ENCODE results near the gene PM20D2.
"Not testable (repeated sequence)": the region's sequence is repeated elsewhere in the genome, so short reads cannot be mapped to it uniquely, and the experiment has no call there.

The PM20D2 gene

GRCh38 chr6:89117211-89118108 lies 28.4 kb upstream of the PM20D2 start, which contains the start of gene SRSF12:
SRSF12 (minus strand) TSS chr6:89118071; CDS start chr6:89117887, 184 bp downstream.
- no peaks in the 10 kb centered on the region for H3K4me1 ChIP-seq
- TF ChIP-seq CTCF (IDR thresholded peaks at IDR 0.05; ENCODE audit: low read depth, low read length), result no peak

GRCh38 chr6:89118931-89119330 lies 26.9 kb upstream of the PM20D2 start:
- H3K4me1 ChIP-seq, result no peaks in the 10 kb centered on the region; the same call in 1 of the 2 replicates
- DNase-seq, result no peak
- no peak overlapping the region for H3K4me3 ChIP-seq (ENCODE audit: low read depth, low read length)
- TF ChIP-seq CTCF (IDR thresholded peaks at IDR 0.05; ENCODE audit: low read depth, low read length), result no peak
- no peaks in the 10 kb centered on the region for H3K9me3 ChIP-seq
- H3K27me3 ChIP-seq, result no peaks in the 10 kb centered on the region
- peaks cover 4% of the 10 kb centered on the region; the same call in 1 of the 2 replicates for H3K36me3 ChIP-seq

More at GRCh38 chr6:89117211-89118108, 28.4 kb upstream of the PM20D2 start, which contains the start of gene SRSF12:
- Histone ChIP-seq H3K27me3 (no peaks in the 10 kb centered on the region), H3K36me3 (peaks cover 4% of the 10 kb centered on the region; the same call in 1 of the 2 replicates), H3K4me3 (ENCODE audit: low read depth, low read length) (peak within 1 kb of the TSS; percentile 75), H3K9me3 (no peaks in the 10 kb centered on the region)
- DNase-seq, result peak; percentile 52

GRCh38 chr6:89120371-89120770 lies 25.5 kb upstream of the PM20D2 start:
- no peak for TF ChIP-seq CTCF (IDR thresholded peaks at IDR 0.05; ENCODE audit: low read depth, low read length)
- H3K4me1 ChIP-seq, result no peaks in the 10 kb centered on the region; the same call in 1 of the 2 replicates
- peaks cover 4% of the 10 kb centered on the region; the same call in 1 of the 2 replicates for H3K36me3 ChIP-seq
- no peaks in the 10 kb centered on the region for H3K9me3 ChIP-seq
- no peaks in the 10 kb centered on the region for H3K27me3 ChIP-seq
- no peak for DNase-seq
- H3K4me3 ChIP-seq (ENCODE audit: low read depth, low read length), result no peak overlapping the region

- peaks cover 4% of the 10 kb centered on the region; the same call in 1 of the 2 replicates for H3K36me3 ChIP-seq
- H3K4me1 ChIP-seq, result no peaks in the 10 kb centered on the region; the same call in 1 of the 2 replicates
- DNase-seq, result no peak
Measured at GRCh38 chr6:89121934-89122333, 23.9 kb upstream of the PM20D2 start.

GRCh38 chr6:89122625-89123024 lies 23.2 kb upstream of the PM20D2 start:
- no peaks in the 10 kb centered on the region for H3K9me3 ChIP-seq
- DNase-seq, result no peak
- H3K36me3 ChIP-seq, result peaks cover under 1% of the 10 kb centered on the region; the same call in 1 of the 2 replicates
- peak; percentile 72 for TF ChIP-seq CTCF (IDR thresholded peaks at IDR 0.05; ENCODE audit: low read depth, low read length)
- H3K4me3 ChIP-seq (ENCODE audit: low read depth, low read length), result no peak overlapping the region
- H3K4me1 ChIP-seq, result no peaks in the 10 kb centered on the region; the same call in 1 of the 2 replicates
- no peaks in the 10 kb centered on the region for H3K27me3 ChIP-seq

More at GRCh38 chr6:89121934-89122333, 23.9 kb upstream of the PM20D2 start:
- H3K4me3 ChIP-seq (ENCODE audit: low read depth, low read length), result no peak overlapping the region
- H3K27me3 ChIP-seq, result no peaks in the 10 kb centered on the region
- no peak for TF ChIP-seq CTCF (IDR thresholded peaks at IDR 0.05; ENCODE audit: low read depth, low read length)
- H3K9me3 ChIP-seq, result no peaks in the 10 kb centered on the region

GRCh38 chr6:89128256-89128671 lies 17.6 kb upstream of the PM20D2 start:
- H3K4me1 ChIP-seq; H3K4me3 ChIP-seq (ENCODE audit: low read depth, low read length); H3K36me3 ChIP-seq; H3K9me3 ChIP-seq; DNase-seq; H3K27me3 ChIP-seq: not testable (repeated sequence)
